Rectal smooth muscle tissue (tissue), 1 donor: ENCODE measurements around the gene DMGDH.

Experiments
- H3K27ac ChIP-seq: one replicate; pipeline ENCODE4 v1.7.0; 2013; ENCODE audit warnings: low read depth, low read length, inconsistent platforms
- H3K27me3 ChIP-seq: one replicate; pipeline ENCODE4 v1.7.0; 2013; ENCODE audit warnings: low read length; ENCODE audit not compliant: control insufficient read depth, insufficient read depth
- H3K36me3 ChIP-seq: one replicate; pipeline ENCODE4 v1.7.0; 2013; ENCODE audit warnings: low read length; ENCODE audit not compliant: control insufficient read depth, insufficient read depth
- H3K4me1 ChIP-seq: one replicate; pipeline ENCODE4 v1.7.0; 2013; ENCODE audit warnings: low read length; ENCODE audit not compliant: control insufficient read depth, insufficient read depth
- H3K4me3 ChIP-seq: one replicate; pipeline ENCODE4 v1.7.0; 2013; ENCODE audit warnings: low read length
- H3K9ac ChIP-seq: one replicate; pipeline ENCODE4 v1.7.0; 2013; ENCODE audit warnings: low read length

The DMGDH gene

GRCh38 chr5:79053321-79053720 lies 16.2 kb downstream of the DMGDH start:
- Histone ChIP-seq H3K36me3 (no peaks in the 10 kb centered on the region), H3K27ac (no peak overlapping the region), H3K4me3 (no peak overlapping the region), H3K27me3 (no peaks in the 10 kb centered on the region), H3K9ac (no peak overlapping the region), H3K4me1 (no peaks in the 10 kb centered on the region)

GRCh38 chr5:79050498-79050897 lies 19.0 kb downstream of the DMGDH start:
- H3K27ac ChIP-seq = no peak overlapping the region
- H3K9ac ChIP-seq = no peak overlapping the region
- H3K4me3 ChIP-seq = no peak overlapping the region
- H3K4me1 ChIP-seq = no peaks in the 10 kb centered on the region
- no peaks in the 10 kb centered on the region for H3K27me3 ChIP-seq
- H3K36me3 ChIP-seq = no peaks in the 10 kb centered on the region

DNA sequence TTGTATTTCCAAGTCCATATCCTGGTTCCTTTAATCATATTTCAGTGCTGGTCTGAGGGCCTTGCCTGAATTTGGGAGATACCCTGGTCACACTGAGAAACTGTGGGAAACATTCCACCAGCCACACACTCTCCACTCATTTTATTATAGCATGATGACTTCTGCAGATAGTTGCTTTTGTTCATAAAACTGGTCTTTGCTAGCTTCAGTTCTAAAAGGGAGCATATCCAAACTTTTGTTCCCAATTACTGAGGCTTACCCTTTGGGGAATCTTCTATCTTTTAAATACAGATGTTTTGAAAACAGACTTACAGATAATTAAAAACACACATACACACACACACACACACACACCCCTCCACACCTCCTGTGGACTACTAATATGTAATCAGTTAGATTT lies 21.0 kb downstream of the DMGDH start:
- Histone ChIP-seq H3K4me3 (no peak overlapping the region), H3K9ac (no peak overlapping the region), H3K36me3 (no peaks in the 10 kb centered on the region), H3K27me3 (no peaks in the 10 kb centered on the region), H3K4me1 (no peaks in the 10 kb centered on the region), H3K27ac (no peak overlapping the region)

DNA sequence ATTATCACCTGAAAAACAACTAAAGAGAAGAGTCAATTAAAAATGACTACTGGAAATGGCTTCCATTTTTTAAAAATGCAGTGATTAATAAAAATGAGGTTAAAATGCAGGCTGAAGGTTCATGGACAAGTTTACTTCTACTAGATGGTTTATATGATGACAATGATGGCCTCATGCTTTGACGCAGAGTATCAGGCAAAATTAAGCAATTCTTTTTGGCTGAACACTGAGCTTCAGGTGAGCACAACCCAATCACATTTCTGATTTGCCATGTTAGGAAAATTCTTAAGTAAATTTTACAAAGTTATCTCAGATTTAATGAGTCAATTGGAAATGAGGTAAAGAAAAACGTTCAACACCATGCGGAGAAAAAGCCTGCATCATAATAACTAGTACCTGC lies 22.3 kb downstream of the DMGDH start:
- Histone ChIP-seq H3K4me1 (no peaks in the 10 kb centered on the region), H3K9ac (no peak overlapping the region), H3K27me3 (no peaks in the 10 kb centered on the region), H3K27ac (no peak overlapping the region), H3K36me3 (no peaks in the 10 kb centered on the region), H3K4me3 (no peak overlapping the region)

DNA sequence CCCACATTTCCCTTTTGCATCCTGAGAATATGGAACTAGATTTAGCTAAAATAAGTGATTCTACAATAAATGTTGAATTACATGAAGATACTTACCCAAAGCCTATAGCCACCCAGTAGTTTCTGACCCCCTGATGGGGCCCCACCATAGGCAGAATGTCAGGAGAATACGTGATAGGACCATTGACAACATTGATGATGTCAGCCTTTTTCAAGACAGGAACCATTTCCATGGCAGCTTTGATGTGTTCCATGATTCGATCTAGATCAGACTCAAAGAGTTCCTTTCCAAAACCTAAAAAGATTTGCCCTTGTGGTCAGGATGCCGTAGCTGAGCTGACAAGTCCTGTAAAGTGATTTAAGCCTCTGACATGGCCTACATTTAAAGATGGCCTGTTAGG lies 27.3 kb downstream of the DMGDH start:
- H3K27ac ChIP-seq = no peak overlapping the region
- H3K9ac ChIP-seq = no peak overlapping the region
- H3K4me1 ChIP-seq = no peaks in the 10 kb centered on the region
- H3K4me3 ChIP-seq = no peak overlapping the region
- no peaks in the 10 kb centered on the region for H3K27me3 ChIP-seq
- H3K36me3 ChIP-seq = no peaks in the 10 kb centered on the region

DNA sequence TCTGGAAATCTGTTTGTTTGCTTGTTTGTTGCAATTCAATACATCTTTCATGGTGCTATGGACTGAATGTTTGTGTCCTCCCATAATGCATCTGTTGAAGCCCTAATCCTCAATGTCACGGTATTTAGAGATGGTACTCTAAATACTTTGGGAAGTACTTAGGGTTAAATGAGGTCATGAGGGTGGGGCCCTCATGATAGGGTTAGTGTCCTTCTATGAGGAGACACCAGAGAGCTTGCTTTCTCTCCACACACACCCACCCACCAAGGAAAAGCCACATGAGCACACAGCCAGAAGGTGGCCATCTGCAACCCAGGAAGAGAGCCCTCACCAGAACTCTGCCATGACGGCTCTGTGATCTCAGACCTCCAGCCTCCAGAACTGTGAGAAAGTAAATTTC lies 32.7 kb downstream of the DMGDH start:
- Histone ChIP-seq H3K4me3 (no peak overlapping the region), H3K27me3 (no peaks in the 10 kb centered on the region), H3K4me1 (no peaks in the 10 kb centered on the region), H3K36me3 (no peaks in the 10 kb centered on the region), H3K9ac (no peak overlapping the region), H3K27ac (no peak overlapping the region)

- Histone ChIP-seq H3K9ac (no peak overlapping the region), H3K4me1 (no peaks in the 10 kb centered on the region), H3K27me3 (no peaks in the 10 kb centered on the region), H3K4me3 (no peak overlapping the region), H3K36me3 (no peaks in the 10 kb centered on the region), H3K27ac (no peak overlapping the region)
Observed at GRCh38 chr5:79035237-79035636, 34.2 kb downstream of the DMGDH start.

GRCh38 chr5:79032782-79033181 lies 36.7 kb downstream of the DMGDH start:
- Histone ChIP-seq H3K36me3 (no peaks in the 10 kb centered on the region), H3K4me1 (no peaks in the 10 kb centered on the region), H3K27me3 (no peaks in the 10 kb centered on the region), H3K27ac (no peak overlapping the region), H3K9ac (no peak overlapping the region), H3K4me3 (no peak overlapping the region)

DNA sequence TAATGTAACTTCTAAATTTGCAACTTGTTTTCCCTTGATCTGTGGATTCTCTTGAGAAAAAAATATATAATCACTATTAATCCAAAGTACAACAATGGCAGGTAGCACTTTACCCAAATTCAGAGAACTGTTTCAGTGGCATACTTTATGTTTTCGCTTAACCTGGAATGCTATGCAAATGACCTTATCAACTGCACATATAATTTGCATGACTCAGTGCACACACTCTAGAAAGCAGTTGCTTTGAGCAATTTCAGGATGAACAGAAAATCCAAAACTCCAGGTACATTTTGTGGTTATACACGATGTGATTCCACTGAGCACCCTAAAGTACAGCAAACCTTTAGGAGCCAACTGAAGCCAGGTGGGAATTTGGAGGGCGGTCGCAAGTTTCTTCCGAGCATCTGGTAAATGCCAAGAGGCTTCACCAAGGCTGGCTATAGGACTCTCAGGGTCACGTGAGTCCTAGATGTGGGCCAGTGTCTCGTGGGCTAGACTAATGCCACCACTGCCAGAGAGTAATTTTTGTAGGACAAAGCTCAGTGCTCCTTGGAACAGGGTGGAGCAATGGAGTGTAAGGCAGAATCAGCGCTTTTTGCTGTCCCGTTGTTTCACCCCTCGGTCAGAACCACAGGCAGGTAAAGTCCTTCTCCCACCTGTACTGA lies 37.3 kb downstream of the DMGDH start:
- H3K27me3 ChIP-seq = no peaks in the 10 kb centered on the region
- no peak overlapping the region for H3K27ac ChIP-seq
- H3K4me1 ChIP-seq = no peaks in the 10 kb centered on the region
- no peak overlapping the region for H3K9ac ChIP-seq
- no peak overlapping the region for H3K4me3 ChIP-seq
- no peaks in the 10 kb centered on the region for H3K36me3 ChIP-seq

DNA sequence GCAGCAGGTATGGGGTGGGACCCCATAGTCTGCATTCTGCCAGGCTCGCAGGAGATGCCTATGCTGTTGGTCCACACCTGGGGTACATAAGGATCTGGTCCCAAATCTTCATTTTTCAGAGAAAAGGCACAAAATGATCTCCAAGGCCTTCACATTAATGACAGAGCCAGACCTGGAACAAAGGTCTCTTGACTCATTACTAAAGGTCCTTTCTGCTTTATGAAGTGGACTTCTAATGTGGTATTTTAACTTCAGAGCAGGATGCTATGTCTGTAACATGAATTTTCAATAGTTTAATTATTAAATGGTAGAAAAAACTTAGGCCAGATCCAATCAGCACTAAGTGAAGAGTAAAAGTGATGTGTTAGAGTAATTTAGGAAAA lies 38.0 kb downstream of the DMGDH start:
- Histone ChIP-seq H3K9ac (no peak overlapping the region), H3K27ac (no peak overlapping the region), H3K4me3 (no peak overlapping the region), H3K36me3 (no peaks in the 10 kb centered on the region), H3K4me1 (no peaks in the 10 kb centered on the region), H3K27me3 (no peaks in the 10 kb centered on the region)

GRCh38 chr5:79030663-79031484 lies 38.6 kb downstream of the DMGDH start:
- no peak overlapping the region for H3K27ac ChIP-seq
- no peak overlapping the region for H3K4me3 ChIP-seq
- no peaks in the 10 kb centered on the region for H3K4me1 ChIP-seq
- no peaks in the 10 kb centered on the region for H3K27me3 ChIP-seq
- no peak overlapping the region for H3K9ac ChIP-seq
- no peaks in the 10 kb centered on the region for H3K36me3 ChIP-seq

- no peak overlapping the region for H3K9ac ChIP-seq
- H3K4me3 ChIP-seq = peak overlapping the region; percentile 49
- peak overlapping the region; percentile 16 for H3K27ac ChIP-seq
- peaks cover 12% of the 10 kb centered on the region for H3K4me1 ChIP-seq
- H3K36me3 ChIP-seq = no peaks in the 10 kb centered on the region
- no peaks in the 10 kb centered on the region for H3K27me3 ChIP-seq
Observed at GRCh38 chr5:79025054-79025472, 44.4 kb downstream of the DMGDH start.

- Histone ChIP-seq H3K27me3 (no peaks in the 10 kb centered on the region), H3K27ac (no peak overlapping the region), H3K4me1 (peaks cover 12% of the 10 kb centered on the region), H3K36me3 (no peaks in the 10 kb centered on the region), H3K4me3 (no peak overlapping the region), H3K9ac (no peak overlapping the region)
Observed at GRCh38 chr5:79023947-79024346, 45.5 kb downstream of the DMGDH start.
